Vagina (tissue), 2 donors: Measurements from ENCODE around the gene TFCP2L1. TPM values are rescaled to one million over a fixed set of nuclear protein-coding genes. Genes with fewer than 3 reads are reported as not detected.
"Not testable (repeated sequence)": the region's sequence is repeated elsewhere in the genome, so short reads cannot be mapped to it uniquely, and the experiment has no call there.

ENCODE experiments used
- DNase-seq, 2 donors: peaks; one replicate each; pipeline ENCODE4 v3.0.0-alpha.2; 2017; ENCODE audit errors: extremely low spot score in 2 of 2
- H3K27ac ChIP-seq: fragments of 200-600 bp; sonication (generic); one replicate; pipeline ENCODE4 v1.5.1; 2019
- H3K27me3 ChIP-seq: fragments of 200-600 bp; sonication (generic); one replicate; pipeline ENCODE4 v1.5.1; 2019
- H3K36me3 ChIP-seq, 2 donors: fragments of 200-600 bp; sonication (generic); one replicate each; pipeline ENCODE4 v1.5.1; 2017 to 2019
- H3K4me1 ChIP-seq: fragments of 200-600 bp; sonication (generic); one replicate; pipeline ENCODE4 v1.5.1; 2019
- H3K4me3 ChIP-seq, 2 donors: fragments of 200-600 bp; sonication (generic); 1 replicate in 1 of 2; 2 replicates in 1 of 2; pipeline ENCODE4 v1.5.1; 2016 to 2019
- H3K9me3 ChIP-seq: fragments of 200-600 bp; sonication (generic); one replicate; pipeline ENCODE4 v1.5.1; 2019
- CTCF ChIP-seq, 3 experiments: fragments of 450-650 bp in 2 of 3; fragments of 200-600 bp in 1 of 3; sonication (generic) in 1 of 3; IDR thresholded peaks; one replicate each; pipeline ENCODE4 v1.5.1; 2017 to 2019; ENCODE audit warnings: antibody characterized with exemption in 3 of 3, mild to moderate bottlenecking in 2 of 3, moderate library complexity in 2 of 3
- POLR2A ChIP-seq, 2 donors: fragments of 450-650 bp; IDR thresholded peaks; one replicate each; pipeline ENCODE4 v1.6.1; 2017; ENCODE audit warnings: antibody characterized with exemption in 2 of 2, mild to moderate bottlenecking in 2 of 2, moderate library complexity in 2 of 2
- POLR2AphosphoS5 ChIP-seq, 2 donors: sonication (generic); formaldehyde crosslinking; IDR thresholded peaks; one replicate each; pipeline ENCODE4 v1.9.0; 2017; ENCODE audit warnings: antibody characterized with exemption in 2 of 2, mild to moderate bottlenecking in 2 of 2, low read depth in 1 of 2; ENCODE audit not compliant: insufficient read depth in 1 of 2
- intact Hi-C: fragments of 100-400 bp; cut with DNase I; formaldehyde crosslinking; loops from one replicate; pipeline ENCODE4 v1.15.1; 2023
- total RNA-seq: library from RNA; depleted of rRNA; stranded (reverse); fragments of >200 nt; gene quantifications from one replicate; pipeline ENCODE4 v1.2.3, GENCODE V29; 2016

TFCP2L1 gene
- total RNA-seq, 1 donor from 2014 or later = 32.7 TPM

DNA sequence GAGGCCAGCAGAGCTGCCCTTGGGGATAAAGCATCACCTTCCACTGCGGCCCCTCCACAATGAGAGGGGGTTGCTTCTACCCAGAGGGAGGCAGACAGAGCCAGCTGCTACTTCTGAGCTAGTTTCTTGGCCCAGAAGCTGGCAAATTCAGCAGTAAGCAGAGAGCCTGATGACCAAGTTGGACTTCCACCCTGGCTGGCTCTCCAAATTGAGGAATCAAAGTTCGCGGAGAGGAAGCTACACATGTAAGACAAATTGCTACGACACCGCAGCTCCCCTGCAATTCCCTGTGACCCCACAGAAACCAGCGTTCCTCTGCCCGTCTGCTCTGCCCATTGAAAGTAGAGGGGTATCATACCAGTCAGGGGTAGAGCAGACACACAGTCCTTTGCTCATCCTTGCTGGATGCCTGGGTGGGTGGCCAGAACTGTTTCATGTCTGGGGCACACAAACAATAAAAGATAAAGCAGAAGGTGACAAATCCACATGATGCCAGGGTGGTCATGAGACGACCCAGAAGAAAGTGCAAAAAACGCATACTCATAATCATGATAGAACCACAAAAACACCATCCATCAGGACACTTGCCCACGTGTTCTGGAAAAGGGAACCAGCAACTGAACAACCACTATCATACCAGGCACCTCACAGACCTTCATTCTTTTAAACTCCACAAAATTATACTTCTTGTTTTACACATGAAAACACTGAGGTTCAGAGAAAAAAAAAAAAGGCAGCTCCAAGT is 5.4 kb downstream of the TFCP2L1 start:
- Histone ChIP-seq H3K4me3 (no peak overlapping the region), H3K9me3 (no peaks in the 10 kb centered on the region), H3K27ac (no peak overlapping the region), H3K4me1 (peaks cover 14% of the 10 kb centered on the region), H3K27me3 (no peaks in the 10 kb centered on the region), H3K36me3 (no peaks in the 10 kb centered on the region)
- TF ChIP-seq POLR2AphosphoS5 (IDR thresholded peaks at IDR 0.05; ENCODE audit: insufficient read depth in 1 of 2, low read depth in 1 of 2) (no peak), POLR2A (IDR thresholded peaks at IDR 0.05) (no peak), CTCF (IDR thresholded peaks at IDR 0.05) (no peak)
- intact Hi-C loops = no loop called here
- no peak for DNase-seq

DNA sequence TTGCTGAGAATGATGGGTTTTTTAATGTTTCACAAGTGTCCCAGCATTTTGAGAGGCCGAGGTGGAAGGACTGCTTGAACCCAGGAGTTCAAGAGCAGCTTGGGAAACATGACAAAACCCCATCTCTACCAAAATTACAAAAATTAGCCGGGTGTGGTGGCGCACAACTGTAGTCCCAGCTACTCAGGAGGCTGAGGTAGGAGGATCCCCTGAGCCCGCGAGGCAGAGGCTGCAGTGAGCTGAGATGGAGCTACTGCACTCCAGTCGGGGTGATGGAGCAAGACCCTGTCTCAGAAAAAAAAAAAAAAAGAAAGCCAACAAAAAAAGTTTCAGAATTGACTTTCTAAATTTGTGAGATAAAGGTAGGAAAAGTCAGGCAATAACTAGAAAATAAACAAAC is 8.7 kb downstream of the TFCP2L1 start:
- Histone ChIP-seq H3K36me3 (no peaks in the 10 kb centered on the region), H3K27me3 (no peaks in the 10 kb centered on the region), H3K4me1 (peaks cover 4% of the 10 kb centered on the region), H3K4me3 (no peak overlapping the region), H3K27ac (no peak overlapping the region), H3K9me3 (no peaks in the 10 kb centered on the region)
- intact Hi-C loops = no loop called here
- no peak for DNase-seq
- no peak for TF ChIP-seq POLR2A (IDR thresholded peaks at IDR 0.05)
- no peak for TF ChIP-seq CTCF (IDR thresholded peaks at IDR 0.05)
- no peak for TF ChIP-seq POLR2AphosphoS5 (IDR thresholded peaks at IDR 0.05; ENCODE audit: insufficient read depth in 1 of 2, low read depth in 1 of 2)

GRCh38 chr2:121273116-121273515 is 11.9 kb downstream of the TFCP2L1 start:
- Histone ChIP-seq H3K9me3 (no peaks in the 10 kb centered on the region), H3K36me3 (no peaks in the 10 kb centered on the region), H3K27ac (no peak overlapping the region), H3K27me3 (no peaks in the 10 kb centered on the region), H3K4me1 (peaks cover 4% of the 10 kb centered on the region), H3K4me3 (no peak overlapping the region)
- no peak for DNase-seq
- intact Hi-C loops = no loop called here
- TF ChIP-seq POLR2AphosphoS5 (IDR thresholded peaks at IDR 0.05; ENCODE audit: insufficient read depth in 1 of 2, low read depth in 1 of 2) (no peak), POLR2A (IDR thresholded peaks at IDR 0.05) (no peak), CTCF (IDR thresholded peaks at IDR 0.05) (no peak)

DNA sequence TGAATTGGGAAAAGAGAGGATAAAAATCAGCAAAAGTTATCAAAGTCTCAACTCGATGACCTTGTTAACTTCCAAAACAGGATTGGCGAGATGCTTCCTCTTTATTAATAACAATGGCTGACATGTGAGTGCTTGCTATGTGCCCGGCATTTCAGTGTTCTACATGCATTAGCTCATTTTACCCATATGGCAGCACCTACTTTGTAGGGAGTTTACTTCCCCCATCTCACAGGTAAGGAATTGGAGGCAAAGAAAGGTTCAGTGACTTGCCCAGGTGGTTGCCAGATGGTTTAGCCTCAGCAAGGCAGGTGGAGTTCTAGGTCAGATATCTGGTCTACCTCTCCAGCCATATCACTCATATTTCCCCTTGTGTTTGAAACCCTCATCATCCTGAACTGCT is 12.4 kb downstream of the TFCP2L1 start:
- intact Hi-C loops = no loop called here
- Histone ChIP-seq H3K27ac (no peak overlapping the region), H3K4me1 (peaks cover 4% of the 10 kb centered on the region), H3K9me3 (no peaks in the 10 kb centered on the region), H3K4me3 (no peak overlapping the region), H3K36me3 (no peaks in the 10 kb centered on the region), H3K27me3 (no peaks in the 10 kb centered on the region)
- no peak for DNase-seq
- TF ChIP-seq POLR2A (IDR thresholded peaks at IDR 0.05) (no peak), POLR2AphosphoS5 (IDR thresholded peaks at IDR 0.05; ENCODE audit: insufficient read depth in 1 of 2, low read depth in 1 of 2) (no peak), CTCF (IDR thresholded peaks at IDR 0.05) (no peak)

DNA sequence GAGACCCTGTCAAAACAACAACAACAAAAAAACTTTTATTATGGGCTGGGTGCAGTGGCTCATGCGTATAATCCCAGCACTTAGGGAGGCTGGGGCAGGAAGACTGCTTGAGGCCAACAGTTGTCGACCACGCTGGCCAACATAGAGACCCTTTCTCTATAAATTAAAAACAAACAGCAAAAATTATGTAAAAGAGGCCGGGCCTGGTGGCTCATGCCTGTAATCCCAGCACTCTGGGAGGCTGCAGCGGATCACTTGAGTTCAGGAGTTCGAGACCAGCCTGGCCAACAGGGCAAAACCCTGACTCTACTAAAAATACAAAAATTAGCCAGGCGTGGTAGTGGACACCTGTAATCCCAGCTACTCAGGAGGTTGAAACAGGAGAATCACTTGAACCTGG is 15.6 kb downstream of the TFCP2L1 start:
- H3K4me3 ChIP-seq, H3K36me3 ChIP-seq, H3K9me3 ChIP-seq, H3K4me1 ChIP-seq, DNase-seq, intact Hi-C loops, H3K27me3 ChIP-seq, H3K27ac ChIP-seq: not testable (repeated sequence)
